Upper lobe of left lung (tissue), 6 donors: ENCODE measurements around the gene PDK2. TPM values are rescaled to one million over a fixed set of nuclear protein-coding genes. Genes with fewer than 3 reads are reported as not detected.

Source experiments
- ATAC-seq, 2 donors: fragments of 200-7000 bp; cut with Tn5 transposase; one replicate each; pipeline ENCODE4 v1.9.1; 2022; ENCODE audit warnings: mild to moderate bottlenecking in 2 of 2, moderate library complexity in 2 of 2; ENCODE audit not compliant: low FRiP score in 2 of 2
- DNase-seq, 2 donors: peaks; one replicate each; pipeline ENCODE4 v3.0.0-alpha.2; 2019 to 2020
- H3K27ac ChIP-seq, 4 donors: fragments of 200-600 bp; sonication (generic); one replicate each; pipeline ENCODE4 v1.5.1; 2016 to 2019
- H3K27me3 ChIP-seq, 4 donors: fragments of 200-600 bp; sonication (generic); one replicate each; pipeline ENCODE4 v1.5.1; 2017 to 2019
- H3K36me3 ChIP-seq, 4 donors: fragments of 200-600 bp; sonication (generic); one replicate each; pipeline ENCODE4 v1.5.1; 2016 to 2019
- H3K4me1 ChIP-seq, 4 donors: fragments of 200-600 bp; sonication (generic); one replicate each; pipeline ENCODE4 v1.5.1; 2018 to 2019
- H3K4me3 ChIP-seq, 4 donors: fragments of 200-600 bp; sonication (generic); one replicate each; pipeline ENCODE4 v1.5.1; 2017 to 2019; ENCODE audit warnings: mild to moderate bottlenecking in 2 of 4, moderate library complexity in 1 of 4
- H3K9me3 ChIP-seq, 4 donors: fragments of 200-600 bp; sonication (generic); one replicate each; pipeline ENCODE4 v1.5.1; 2018 to 2019
- EP300 ChIP-seq, 4 donors: sonication (generic); formaldehyde crosslinking; IDR thresholded peaks; one replicate each; pipeline ENCODE4 v1.5.1; 2017; ENCODE audit warnings: antibody characterized with exemption in 4 of 4, control low read depth in 2 of 4
- POLR2A ChIP-seq, 4 donors: fragments of 450-650 bp; IDR thresholded peaks; one replicate each; pipeline ENCODE4 v1.5.1; 2016 to 2017; ENCODE audit warnings: antibody characterized with exemption in 4 of 4, mild to moderate bottlenecking in 2 of 4
- POLR2AphosphoS5 ChIP-seq, 2 donors: sonication (generic); formaldehyde crosslinking; IDR thresholded peaks; one replicate each; pipeline ENCODE4 v1.5.1; 2017; ENCODE audit warnings: antibody characterized with exemption in 2 of 2
- WGBS, 2 donors: methylation state at CpG; one replicate each; pipeline ENCODE4 v1.1.5; 2017 to 2018; 5-methylcytosine and 5-hydroxymethylcytosine counted together
- total RNA-seq, 6 donors: library from RNA; depleted of rRNA in 4 of 6; stranded (reverse); fragments of >200 nt in 4 of 6; gene quantifications; one replicate each; pipeline versions ENCODE4 v1.1.0 to v1.2.1, GENCODE V29; 2016 to 2021
- TF ChIP-seq, protein P1 (sequence below), 6 experiments: fragments of 450-650 bp in 4 of 6; fragments of 200-600 bp in 2 of 6; sonication (generic) in 2 of 6; IDR thresholded peaks; one replicate each; pipeline ENCODE4 v1.5.1; 2016 to 2019; ENCODE audit warnings: antibody characterized with exemption in 6 of 6
- donor health status: DM: no; HTN: no; CAD: no; lungs with moderate emphysema.
- donor health status: DM: no; HTN: yes; CAD: no; lungs with severe emphysema.

PDK2 gene
- total RNA-seq, 6 donors from 2014 or later = 15.7 to 80.7 (median 34.9) TPM

DNA sequence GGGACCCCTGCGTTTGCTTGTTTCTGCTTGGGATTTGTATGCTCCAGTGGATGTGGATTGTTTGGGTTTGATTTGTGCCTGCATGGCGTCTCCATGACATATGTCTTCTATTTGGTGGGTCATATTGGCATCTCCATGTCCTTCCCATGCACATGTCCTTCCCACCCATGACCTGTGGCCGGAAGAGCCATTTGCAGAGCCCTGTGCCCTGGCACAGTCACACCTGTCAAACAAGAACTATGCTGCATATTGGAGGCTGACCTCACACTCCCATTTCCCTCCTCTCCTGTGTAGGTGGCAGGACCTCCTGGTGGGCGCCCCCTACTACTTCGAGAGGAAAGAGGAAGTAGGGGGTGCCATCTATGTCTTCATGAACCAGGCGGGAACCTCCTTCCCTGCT is 23.5 kb upstream of the PDK2 start:
- ATAC-seq (no peak), DNase-seq (no peak)
- Histone ChIP-seq H3K36me3 (peaks cover 37 to 99% (median 86%) of the 10 kb centered on the region in 4 donors), H3K27ac (no peak overlapping the region), H3K4me3 (no peak overlapping the region), H3K9me3 (no peaks in the 10 kb centered on the region), H3K4me1 (no peaks in the 10 kb centered on the region), H3K27me3 (no peaks in the 10 kb centered on the region)
- 81 to 96% methylated on average over 6 of the region's 6 CpGs for WGBS, 2 donors
- TF ChIP-seq POLR2A (IDR thresholded peaks at IDR 0.05) (no peak), EP300 (IDR thresholded peaks at IDR 0.05) (no peak), POLR2AphosphoS5 (IDR thresholded peaks at IDR 0.05) (no peak)
- TF ChIP-seq, protein P1, sequence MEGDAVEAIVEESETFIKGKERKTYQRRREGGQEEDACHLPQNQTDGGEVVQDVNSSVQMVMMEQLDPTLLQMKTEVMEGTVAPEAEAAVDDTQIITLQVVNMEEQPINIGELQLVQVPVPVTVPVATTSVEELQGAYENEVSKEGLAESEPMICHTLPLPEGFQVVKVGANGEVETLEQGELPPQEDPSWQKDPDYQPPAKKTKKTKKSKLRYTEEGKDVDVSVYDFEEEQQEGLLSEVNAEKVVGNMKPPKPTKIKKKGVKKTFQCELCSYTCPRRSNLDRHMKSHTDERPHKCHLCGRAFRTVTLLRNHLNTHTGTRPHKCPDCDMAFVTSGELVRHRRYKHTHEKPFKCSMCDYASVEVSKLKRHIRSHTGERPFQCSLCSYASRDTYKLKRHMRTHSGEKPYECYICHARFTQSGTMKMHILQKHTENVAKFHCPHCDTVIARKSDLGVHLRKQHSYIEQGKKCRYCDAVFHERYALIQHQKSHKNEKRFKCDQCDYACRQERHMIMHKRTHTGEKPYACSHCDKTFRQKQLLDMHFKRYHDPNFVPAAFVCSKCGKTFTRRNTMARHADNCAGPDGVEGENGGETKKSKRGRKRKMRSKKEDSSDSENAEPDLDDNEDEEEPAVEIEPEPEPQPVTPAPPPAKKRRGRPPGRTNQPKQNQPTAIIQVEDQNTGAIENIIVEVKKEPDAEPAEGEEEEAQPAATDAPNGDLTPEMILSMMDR (IDR thresholded peaks at IDR 0.05) = no peak

DNA sequence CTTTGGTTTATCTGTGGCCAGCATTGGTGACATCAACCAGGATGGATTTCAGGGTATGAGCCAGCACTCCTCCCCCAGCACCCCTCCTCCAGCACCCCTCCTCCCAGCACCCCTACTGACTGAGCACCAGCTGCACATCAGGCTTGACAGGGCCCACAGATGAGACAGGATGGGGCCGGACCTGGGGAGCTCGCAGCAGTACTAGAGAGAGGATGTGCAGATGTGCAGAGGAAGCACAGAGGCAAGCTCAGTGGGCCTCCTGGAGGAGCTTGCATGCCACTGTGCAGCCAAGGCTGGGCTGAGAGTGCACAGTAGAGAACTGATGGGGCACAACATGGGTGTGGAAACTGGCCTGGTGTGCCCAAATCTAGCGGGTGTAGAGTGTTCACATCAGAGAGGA is 23.0 kb upstream of the PDK2 start:
- H3K27ac ChIP-seq = no peak overlapping the region
- H3K4me1 ChIP-seq = no peaks in the 10 kb centered on the region
- peaks cover 42 to 99% (median 89%) of the 10 kb centered on the region in 4 donors for H3K36me3 ChIP-seq
- no peaks in the 10 kb centered on the region for H3K9me3 ChIP-seq
- H3K27me3 ChIP-seq = no peaks in the 10 kb centered on the region
- ATAC-seq (no peak), DNase-seq (no peak)
- TF ChIP-seq POLR2AphosphoS5 (IDR thresholded peaks at IDR 0.05) = no peak
- TF ChIP-seq POLR2A (IDR thresholded peaks at IDR 0.05) = no peak
- TF ChIP-seq, protein P1 (IDR thresholded peaks at IDR 0.05) = no peak
- H3K4me3 ChIP-seq = no peak overlapping the region
- WGBS, 2 donors = 81 to 82% methylated on average over 3 of the region's 3 CpGs

DNA sequence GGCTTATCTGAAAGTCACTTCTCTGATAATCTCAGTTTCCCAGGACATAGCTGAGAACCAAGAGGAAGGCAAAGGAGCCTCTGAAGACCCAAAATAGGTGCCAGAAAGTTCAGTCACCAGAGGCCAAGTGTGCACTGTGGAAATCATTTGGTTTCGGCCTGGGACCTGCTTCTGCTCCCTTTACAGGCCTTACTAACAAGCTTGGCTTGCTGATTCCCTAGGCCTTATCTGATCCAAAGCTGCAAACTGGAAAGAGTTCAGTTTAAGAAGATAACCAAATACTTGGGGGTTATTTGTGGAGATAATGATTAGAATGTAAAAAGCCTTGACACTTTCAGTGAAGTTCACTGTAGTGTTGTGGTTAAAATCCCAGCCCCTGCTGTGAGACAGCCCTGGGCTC is 22.2 kb upstream of the PDK2 start:
- TF ChIP-seq, protein P1 (IDR thresholded peaks at IDR 0.05) = no peak
- no peak for TF ChIP-seq POLR2A (IDR thresholded peaks at IDR 0.05)
- TF ChIP-seq EP300 (IDR thresholded peaks at IDR 0.05) = no peak
- no peak for TF ChIP-seq POLR2AphosphoS5 (IDR thresholded peaks at IDR 0.05)
- Histone ChIP-seq H3K9me3 (no peaks in the 10 kb centered on the region), H3K4me1 (no peaks in the 10 kb centered on the region), H3K36me3 (peaks cover 47 to 99% (median 90%) of the 10 kb centered on the region in 4 donors), H3K27ac (no peak overlapping the region), H3K27me3 (no peaks in the 10 kb centered on the region), H3K4me3 (no peak overlapping the region)
- no peak for ATAC-seq
- DNase-seq = no peak
- 91 to 95% methylated on average over 1 of the region's 1 CpG for WGBS, 2 donors

DNA sequence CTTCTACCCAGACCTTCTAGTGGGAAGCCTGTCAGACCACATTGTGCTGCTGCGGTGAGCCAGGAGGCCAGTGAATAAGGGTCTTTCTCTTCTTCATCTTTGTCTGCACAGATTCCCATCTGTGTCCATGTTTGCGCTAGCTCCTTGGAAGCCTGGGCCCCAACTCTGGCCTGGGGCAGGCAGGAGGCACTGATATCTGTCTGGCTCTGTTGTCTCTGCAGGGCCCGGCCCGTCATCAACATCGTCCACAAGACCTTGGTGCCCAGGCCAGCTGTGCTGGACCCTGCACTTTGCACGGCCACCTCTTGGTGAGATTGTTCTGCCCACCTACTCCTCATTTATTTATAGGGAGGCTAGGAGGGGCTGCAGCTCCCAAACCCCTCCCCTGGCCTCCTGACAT is 20.9 kb upstream of the PDK2 start:
- Histone ChIP-seq H3K27ac (peak overlapping the region in 1 of 4 donors; percentile 57), H3K9me3 (no peaks in the 10 kb centered on the region), H3K4me3 (no peak overlapping the region), H3K36me3 (peaks cover 57 to 99% (median 93%) of the 10 kb centered on the region in 4 donors), H3K4me1 (peaks cover 0 to under 1% (median 0%) of the 10 kb centered on the region in 4 donors), H3K27me3 (no peaks in the 10 kb centered on the region)
- no peak for TF ChIP-seq EP300 (IDR thresholded peaks at IDR 0.05)
- no peak for TF ChIP-seq POLR2A (IDR thresholded peaks at IDR 0.05)
- TF ChIP-seq POLR2AphosphoS5 (IDR thresholded peaks at IDR 0.05) = no peak
- TF ChIP-seq, protein P1 (IDR thresholded peaks at IDR 0.05) = no peak
- WGBS, 2 donors = 92 to 100% methylated on average over 6 of the region's 6 CpGs
- DNase-seq (peak in 1 of 2 donors; percentile 15), ATAC-seq (no peak)

DNA sequence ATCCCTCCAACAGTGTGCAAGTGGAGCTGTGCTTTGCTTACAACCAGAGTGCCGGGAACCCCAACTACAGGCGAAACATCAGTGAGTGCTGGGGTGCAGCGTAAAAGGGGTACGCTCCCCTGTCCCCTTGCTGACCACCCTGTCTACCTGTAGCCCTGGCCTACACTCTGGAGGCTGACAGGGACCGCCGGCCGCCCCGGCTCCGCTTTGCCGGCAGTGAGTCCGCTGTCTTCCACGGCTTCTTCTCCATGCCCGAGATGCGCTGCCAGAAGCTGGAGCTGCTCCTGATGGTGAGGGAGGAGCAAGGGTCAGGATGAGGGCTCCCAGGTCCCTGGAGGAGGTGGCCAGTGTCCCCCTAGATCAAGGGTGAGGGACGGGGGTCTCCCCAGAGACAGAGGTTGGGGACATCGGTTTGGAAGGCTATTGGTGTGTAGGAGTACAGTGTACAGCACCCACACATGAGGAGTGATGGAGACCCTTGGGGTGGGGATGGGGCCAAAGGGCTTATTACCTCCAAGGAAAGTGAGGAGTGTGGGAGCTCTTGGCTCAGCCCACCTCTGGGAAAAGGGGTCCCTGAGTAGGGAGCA is 19.6 kb upstream of the PDK2 start:
- no peaks in the 10 kb centered on the region for H3K27me3 ChIP-seq
- no peak overlapping the region for H3K4me3 ChIP-seq
- peak in 1 of 2 donors; percentile 77 for DNase-seq
- no peaks in the 10 kb centered on the region for H3K9me3 ChIP-seq
- no peak for ATAC-seq
- H3K27ac ChIP-seq = peak overlapping the region in 1 of 4 donors; percentile 57
- WGBS, 2 donors = 96 to 97% methylated on average over 14 to 15 of the region's 16 CpGs
- no peak for TF ChIP-seq POLR2A (IDR thresholded peaks at IDR 0.05)
- TF ChIP-seq EP300 (IDR thresholded peaks at IDR 0.05) = no peak
- no peak for TF ChIP-seq POLR2AphosphoS5 (IDR thresholded peaks at IDR 0.05)
- TF ChIP-seq, protein P1 (IDR thresholded peaks at IDR 0.05) = no peak
- peaks cover 0 to 9% (median 0%) of the 10 kb centered on the region in 4 donors for H3K4me1 ChIP-seq
- peaks cover 57 to 100% (median 94%) of the 10 kb centered on the region in 4 donors for H3K36me3 ChIP-seq
